NK-92 (cell line): Measurements from ENCODE around the gene SLC6A3.
"Not testable (repeated sequence)": the region's sequence is repeated elsewhere in the genome, so short reads cannot be mapped to it uniquely, and the experiment has no call there.

Source experiments
- DNase-seq: peaks from one replicate; lab custom pipeline; 2025; ENCODE audit not compliant: unreplicated experiment; lab: John Stamatoyannopoulos, UW

The SLC6A3 gene

DNA sequence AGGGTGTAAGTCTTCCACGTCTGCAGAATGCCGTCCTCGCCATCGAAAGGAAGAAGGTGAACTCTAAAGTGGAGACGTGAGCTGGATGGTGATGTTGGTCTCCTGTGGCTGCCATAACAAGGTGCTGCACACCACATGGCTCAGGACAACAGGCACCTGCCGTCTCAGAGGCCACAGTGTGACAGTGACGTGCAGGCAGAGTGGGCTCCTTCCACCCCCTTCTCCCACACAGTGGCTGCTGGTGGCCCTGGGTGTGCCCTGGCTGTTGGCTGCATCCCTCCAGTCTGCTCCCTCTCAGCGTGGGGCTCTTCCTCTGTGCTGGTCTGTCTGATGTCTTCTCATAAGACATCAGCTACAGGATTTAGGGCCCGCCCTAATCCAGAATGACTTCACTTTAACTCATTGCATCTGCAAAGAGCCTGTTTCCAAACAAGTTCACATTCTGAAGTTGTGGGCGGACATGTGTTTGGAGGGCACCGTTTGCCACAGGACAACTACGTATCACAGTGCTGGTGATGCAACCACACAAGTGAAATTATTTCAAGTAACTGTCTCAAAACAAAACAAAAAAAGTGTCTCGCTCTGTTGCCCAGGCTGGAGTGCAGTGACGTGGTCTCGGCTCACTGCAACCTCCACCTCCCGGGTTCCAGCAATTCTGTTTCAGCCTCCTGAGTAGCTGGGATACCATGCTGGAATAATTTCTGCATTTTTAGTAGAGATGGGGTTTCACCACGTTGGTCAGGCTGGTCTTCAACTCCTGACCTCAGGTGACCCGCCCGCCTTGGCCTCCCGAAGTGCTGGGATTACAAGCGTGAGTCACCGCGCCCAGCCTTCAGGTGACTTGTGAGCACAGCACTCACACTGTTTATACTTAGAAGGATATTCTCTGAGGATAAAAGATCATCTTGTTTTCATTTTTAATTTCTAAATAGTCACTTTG lies 69.1 kb downstream of the SLC6A3 start:
- no peak for DNase-seq

DNA sequence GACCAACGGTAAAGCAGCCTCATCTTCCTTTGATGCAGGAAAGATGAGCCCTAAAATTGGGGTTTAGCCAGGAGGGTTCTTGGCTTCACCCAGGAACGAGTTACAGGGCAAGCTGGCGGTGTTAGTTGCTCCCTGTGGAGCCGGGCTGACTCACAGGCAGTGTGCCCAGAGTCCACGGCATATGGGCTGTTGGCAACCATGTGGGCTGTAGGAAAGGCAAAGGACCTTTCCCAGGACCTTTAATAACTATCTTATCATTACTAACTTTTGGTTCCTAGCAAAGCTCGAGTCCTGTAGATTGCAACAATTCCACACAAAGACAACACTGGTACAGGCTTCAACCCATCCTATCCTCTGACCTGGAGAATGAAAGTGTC lies 70.6 kb downstream of the SLC6A3 start:
- DNase-seq: no peak

DNA sequence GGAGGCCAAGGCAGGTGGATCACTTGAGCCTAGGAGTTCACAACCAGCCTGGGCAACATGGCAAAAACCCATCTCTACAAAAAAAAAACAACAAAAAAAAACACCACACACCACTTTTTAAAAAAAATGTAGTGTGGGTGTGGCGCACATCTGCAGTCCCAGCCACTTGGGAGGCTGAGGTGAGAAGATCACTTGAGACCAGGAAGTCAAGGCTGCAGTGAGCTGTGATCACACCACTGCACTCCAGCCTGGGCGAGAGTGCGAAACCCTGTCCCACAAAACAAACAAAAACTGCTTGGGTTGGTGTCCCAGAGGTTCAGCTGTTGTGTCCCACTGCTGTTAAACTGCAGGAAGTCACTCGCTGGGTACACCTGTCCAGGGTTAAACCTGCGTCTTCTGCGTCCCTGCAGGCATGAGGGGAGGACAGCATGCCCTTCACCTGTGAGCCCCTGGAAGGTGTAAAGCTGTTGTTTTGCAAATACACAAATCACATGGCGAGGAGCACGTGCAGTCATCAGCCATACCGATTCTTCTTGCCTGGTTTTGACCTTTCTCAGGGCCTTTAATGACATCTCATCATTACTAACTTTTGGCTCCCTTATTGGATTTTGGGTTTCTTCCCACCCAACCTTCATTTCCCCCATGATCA lies 71.1 kb downstream of the SLC6A3 start:
- no peak for DNase-seq

DNA sequence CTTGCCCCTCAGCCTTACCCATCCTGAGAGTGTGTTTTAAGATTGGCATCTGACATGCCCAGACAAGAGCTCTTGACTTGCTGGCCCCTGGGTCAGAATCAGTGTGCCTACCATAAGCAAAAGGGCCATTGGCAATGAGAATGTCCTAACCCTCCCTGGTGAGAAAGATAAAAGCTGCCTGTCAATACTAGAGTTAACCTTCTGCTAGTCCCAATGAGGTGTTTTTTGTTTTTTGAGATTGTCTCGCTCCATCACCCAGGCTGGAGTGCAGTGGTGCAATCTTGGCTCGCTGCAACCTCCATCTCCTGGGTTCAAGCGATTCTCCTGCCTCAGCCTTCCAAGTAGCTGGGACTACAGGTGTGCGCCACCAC lies 73.3 kb downstream of the SLC6A3 start:
- not testable (repeated sequence) for DNase-seq

DNA sequence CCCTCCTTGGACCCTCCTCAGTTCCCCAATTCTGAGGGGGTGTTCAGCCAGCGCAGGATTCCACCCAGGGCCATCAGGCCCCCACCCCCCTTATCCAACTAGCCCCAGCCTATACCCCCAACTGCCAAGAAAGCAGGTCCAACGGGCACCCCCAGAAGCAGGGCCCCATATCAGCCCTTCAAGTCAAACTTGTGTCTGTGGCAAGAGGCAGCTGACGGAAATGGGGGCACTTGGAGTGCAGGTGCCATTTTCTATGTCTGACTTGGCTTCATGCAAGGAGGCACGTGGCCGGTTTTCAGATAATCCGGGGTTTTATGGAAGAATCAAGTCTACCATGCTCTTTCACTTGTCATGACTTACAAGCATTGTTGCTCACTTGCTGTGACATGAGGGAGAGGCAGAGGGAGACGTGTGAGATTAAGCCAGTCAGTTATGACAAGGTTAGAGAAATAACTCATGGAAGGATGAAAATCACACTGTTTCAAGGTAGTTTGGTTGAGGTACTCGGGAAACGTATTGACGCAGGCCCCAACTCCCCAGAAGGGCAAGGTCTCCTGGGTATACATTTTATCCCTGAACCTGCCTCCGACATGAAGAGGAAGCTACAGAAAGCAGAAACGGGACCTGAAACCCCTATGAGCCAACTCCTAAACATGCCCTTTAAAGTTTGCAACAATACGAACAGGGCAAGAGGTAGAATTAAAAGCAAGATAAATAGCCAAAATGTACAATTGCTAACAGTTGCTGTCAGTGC lies 73.8 kb downstream of the SLC6A3 start:
- DNase-seq: no peak

DNA sequence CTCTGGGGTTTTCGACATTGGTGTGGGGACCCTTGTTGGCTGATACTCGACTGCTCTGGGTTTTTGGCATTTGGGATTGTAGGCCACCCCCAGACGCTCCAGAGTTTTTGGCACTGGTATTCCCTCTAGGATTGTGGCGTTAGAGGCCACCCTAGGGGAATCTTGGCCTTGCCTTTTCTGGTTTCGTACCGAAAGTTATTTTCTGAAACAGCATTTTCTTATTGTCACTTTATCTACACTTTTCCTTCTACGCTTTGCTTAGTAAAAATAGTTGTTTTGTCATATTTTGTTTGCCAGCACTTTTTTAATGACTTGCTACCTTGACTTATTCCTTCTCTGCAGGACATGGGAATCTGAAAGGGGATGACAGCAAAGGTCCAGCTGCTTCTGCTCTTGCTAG lies 75.2 kb downstream of the SLC6A3 start:
- no peak for DNase-seq

DNA sequence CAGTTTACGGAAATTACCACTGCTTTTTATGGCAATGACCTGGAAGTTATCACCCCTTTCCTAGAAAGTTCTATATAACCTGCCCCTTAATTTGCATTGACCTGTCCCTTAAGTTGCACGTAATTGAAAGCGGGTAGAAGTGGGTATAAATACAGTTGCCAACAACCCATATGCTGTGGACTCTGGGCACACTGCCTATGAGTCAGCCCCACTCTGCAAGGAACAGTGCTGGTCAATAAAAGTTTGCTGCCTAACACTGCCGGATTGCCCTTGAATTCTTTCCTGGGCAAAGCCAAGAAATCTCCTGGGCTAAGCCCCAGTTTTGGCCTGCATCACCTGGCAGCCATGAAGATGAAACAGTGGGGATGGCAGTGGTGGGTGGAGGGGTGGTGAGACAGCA lies 76.5 kb downstream of the SLC6A3 start:
- DNase-seq: no peak

DNA sequence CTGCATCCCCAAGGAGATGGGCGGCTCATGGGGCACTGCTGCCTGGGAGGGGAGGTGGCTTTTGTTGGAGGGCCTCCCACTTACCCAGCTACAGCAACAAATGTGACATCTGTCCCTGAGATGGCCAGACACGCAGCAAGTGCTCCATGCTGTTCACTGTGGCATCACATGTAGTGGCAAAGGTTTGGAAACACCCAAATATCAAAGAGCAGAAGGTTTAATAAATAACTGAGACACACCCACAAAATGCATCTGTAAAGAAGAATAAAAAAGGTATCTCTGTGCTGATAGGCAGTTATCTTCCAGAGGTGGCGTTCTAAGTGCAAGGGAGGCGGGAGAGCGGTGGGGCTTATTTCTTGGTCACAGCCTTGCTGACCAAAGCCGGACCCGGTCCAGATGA lies 77.0 kb downstream of the SLC6A3 start:
- DNase-seq: no peak

- no peak for DNase-seq
Measured at GRCh38 chr5:1367149-1367548, 78.1 kb downstream of the SLC6A3 start.

GRCh38 chr5:1366514-1366913 lies 78.7 kb downstream of the SLC6A3 start:
- DNase-seq: no peak

GRCh38 chr5:1364211-1364610 lies 81.0 kb downstream of the SLC6A3 start:
- no peak for DNase-seq

GRCh38 chr5:1363581-1363980 lies 81.7 kb downstream of the SLC6A3 start:
- no peak for DNase-seq

GRCh38 chr5:1363160-1363559 lies 82.1 kb downstream of the SLC6A3 start:
- DNase-seq: no peak

DNA sequence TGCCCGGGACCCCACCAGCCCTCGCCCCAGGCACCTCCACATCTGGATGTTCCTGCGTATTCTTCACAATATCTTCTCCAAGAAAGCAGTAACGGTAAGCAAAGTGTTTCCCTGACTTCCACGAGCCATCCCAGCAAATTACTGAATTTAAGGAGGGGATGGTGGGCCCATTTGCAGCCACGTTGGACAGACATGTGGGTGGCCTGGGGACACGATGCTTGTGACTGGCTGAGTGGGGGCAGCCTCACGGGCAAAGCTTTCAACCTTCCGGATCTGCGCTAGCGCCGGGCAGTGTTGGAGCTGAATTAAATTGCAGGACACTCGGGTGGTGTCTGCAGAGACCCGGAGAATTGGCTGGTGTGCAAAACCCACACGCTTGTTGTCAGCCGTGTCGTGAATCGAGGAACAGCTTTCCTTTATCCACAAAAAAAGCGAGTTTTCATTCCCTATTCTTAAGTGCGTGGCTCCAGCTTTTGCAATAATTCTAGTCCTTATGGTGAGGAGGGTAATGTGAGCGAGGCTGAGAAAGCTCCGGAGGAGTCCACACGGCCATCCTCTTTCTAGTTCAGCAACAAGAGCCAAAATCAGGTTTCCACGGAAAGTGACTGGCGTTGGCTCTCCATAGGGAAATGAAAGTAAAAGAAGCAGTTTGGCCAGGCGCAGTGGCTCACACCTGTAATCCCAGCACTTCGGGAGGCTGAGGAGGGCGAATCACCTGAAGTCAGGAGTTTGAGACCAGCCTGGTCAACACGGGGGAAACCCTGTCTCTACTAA lies 82.8 kb downstream of the SLC6A3 start:
- DNase-seq: no peak

DNA sequence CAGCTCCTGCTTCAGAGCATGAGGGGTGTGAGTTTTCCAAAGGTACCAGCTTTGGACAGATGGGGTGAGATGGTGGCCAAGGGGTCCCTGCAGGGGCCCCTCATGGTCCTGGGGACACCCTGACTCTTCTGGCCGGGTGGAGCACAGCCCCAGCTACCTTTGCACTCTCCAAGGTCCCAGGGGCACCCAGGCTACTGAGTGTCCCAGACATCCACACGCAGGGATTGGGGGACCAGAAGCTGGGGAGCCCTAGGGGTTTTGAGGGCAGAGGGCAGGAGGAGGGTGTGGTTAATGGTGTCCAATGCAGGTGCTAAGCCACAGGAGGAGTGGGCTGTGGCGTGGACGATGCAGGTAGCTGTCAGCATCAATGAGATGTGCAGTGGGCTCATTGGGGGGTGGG lies 84.4 kb downstream of the SLC6A3 start:
- DNase-seq: no peak

GRCh38 chr5:1360367-1360766 lies 84.9 kb downstream of the SLC6A3 start:
- DNase-seq: not testable (repeated sequence)

- no peak for DNase-seq
Measured at GRCh38 chr5:1359713-1360112, 85.5 kb downstream of the SLC6A3 start.

- no peak for DNase-seq
Measured at GRCh38 chr5:1359031-1359645, 86.1 kb downstream of the SLC6A3 start.

- no peak for DNase-seq
Measured at GRCh38 chr5:1358726-1359025, 86.6 kb downstream of the SLC6A3 start.

GRCh38 chr5:1357946-1358725 lies 87.1 kb downstream of the SLC6A3 start:
- no peak for DNase-seq
